GM12878 (cell line): Measurements from ENCODE around the gene VPS52. TPM values are rescaled to one million over a fixed set of nuclear protein-coding genes. Genes with fewer than 3 reads are reported as not detected.
A peak's percentile ranks its signal among the peaks of the same experiment; 100 is the strongest.

ENCODE experiments used
- ATAC-seq: fragments of 200-7000 bp; cut with Tn5 transposase; 3 replicates; pipeline ENCODE4 v1.9.1; 2020; ENCODE audit warnings: mild to moderate bottlenecking, moderate library complexity
- BruUV-seq: library from RNA; stranded (reverse); fragments of 400-500 nt; replicated peaks from 2 replicates; lab custom pipeline; 2021; lab: Mats Ljungman, UMichigan
- CTCF ChIA-PET: fragments of 300-600 bp; sonication (Branson Sonifier 250); formaldehyde crosslinking; extraction: SDS; loops from one replicate; lab custom pipeline; 2021; ENCODE audit warnings: inconsistent platforms; lab: Yijun Ruan, JAX
- POLR2A ChIA-PET: fragments of 350-600 bp; formaldehyde crosslinking; extraction: SDS; loops from one replicate; lab custom pipeline; 2021; ENCODE audit warnings: inconsistent platforms; lab: Charles Lee
- RAD21 ChIA-PET: fragments of 300-600 bp; sonication (Branson Sonifier 250); formaldehyde crosslinking; loops from one replicate; lab custom pipeline; 2023; ENCODE audit warnings: antibody characterized with exemption; ENCODE audit not compliant: unreplicated experiment; lab: Charles Lee
- SMC1A ChIA-PET: fragments of 300-600 bp; sonication (Branson Sonifier 250); formaldehyde crosslinking; loops from one replicate; lab custom pipeline; 2023; ENCODE audit not compliant: unreplicated experiment, uncharacterized antibody; lab: Charles Lee
- DNase-seq: peaks from one replicate; pipeline ENCODE4 v3.0.0-alpha.2; 2011; ENCODE audit warnings: low read depth, low spot score
- FAIRE-seq: peaks from 3 replicates; lab custom pipeline; 2011; peaks lifted over from hg19 to GRCh38; lab: Jason Lieb, UNC
- H2AFZ ChIP-seq: 2 replicates; pipeline ENCODE4 v1.6.0; 2011; ENCODE audit warnings: low read depth, low read length, control low read depth; ENCODE audit not compliant: control insufficient read depth
- H3K27ac ChIP-seq: 2 replicates; pipeline ENCODE4 v1.5.1; 2011; ENCODE audit warnings: control low read depth; ENCODE audit not compliant: control insufficient read depth, insufficient read depth
- H3K27me3 ChIP-seq, 2 experiments: replicated peaks in 1 of 2; 2 replicates each; pipeline versions ENCODE4 v1.6.0 to v1.6.1; 2011; ENCODE audit warnings: low read length in 1 of 2; ENCODE audit not compliant: control insufficient read depth in 2 of 2, insufficient read depth in 2 of 2
- H3K36me3 ChIP-seq, 2 experiments: 2 replicates each; pipeline ENCODE4 v1.5.1; 2011; ENCODE audit warnings: low read length in 1 of 2; ENCODE audit not compliant: control insufficient read depth in 2 of 2, insufficient read depth in 2 of 2
- H3K4me1 ChIP-seq: 2 replicates; pipeline ENCODE4 v1.6.1; 2011; ENCODE audit warnings: mild to moderate bottlenecking, low read length, moderate library complexity, mixed read lengths; ENCODE audit not compliant: control insufficient read depth, insufficient read depth
- H3K4me2 ChIP-seq: 2 replicates; pipeline ENCODE4 v1.6.0; 2011; ENCODE audit warnings: control low read depth; ENCODE audit not compliant: control insufficient read depth, insufficient read depth
- H3K4me3 ChIP-seq: fragments of 200-600 bp; sonication (generic); 2 replicates; pipeline ENCODE4 v1.5.1; 2016
- H3K79me2 ChIP-seq: 2 replicates; pipeline ENCODE4 v1.6.0; 2011; ENCODE audit warnings: low read length; ENCODE audit not compliant: control insufficient read depth, insufficient read depth
- H3K9ac ChIP-seq: 2 replicates; pipeline ENCODE4 v1.8.0; 2011; ENCODE audit warnings: low read length, control low read depth, mixed read lengths; ENCODE audit not compliant: control insufficient read depth, insufficient read depth
- H3K9me3 ChIP-seq: replicated peaks from 3 replicates; pipeline ENCODE4 v1.5.1; 2011; ENCODE audit warnings: mild to moderate bottlenecking, low read length; ENCODE audit not compliant: control insufficient read depth, insufficient read depth
- H4K20me1 ChIP-seq: 2 replicates; pipeline ENCODE4 v1.6.0; 2011; ENCODE audit not compliant: control insufficient read depth, insufficient read depth
- ETV6 ChIP-seq, 2 experiments: fragments of 450-650 bp in 1 of 2; IDR thresholded peaks in 1 of 2; conservative IDR thresholded peaks in 1 of 2; 2 replicates each; pipeline ENCODE4 v1.6.1; 2014; ENCODE audit warnings: antibody characterized with exemption in 1 of 2, borderline replicate concordance in 1 of 2, low read depth in 1 of 2, mild to moderate bottlenecking in 1 of 2, moderate library complexity in 1 of 2
- NR2C2 ChIP-seq: IDR thresholded peaks from 2 replicates; pipeline ENCODE4 v1.6.1; 2011; ENCODE audit warnings: borderline replicate concordance, low read depth; ENCODE audit not compliant: control insufficient read depth, insufficient read length
- SMARCA5 ChIP-seq: fragments of 450-650 bp; IDR thresholded peaks from 2 replicates; pipeline ENCODE4 v1.6.1; 2017; ENCODE audit warnings: mild to moderate bottlenecking
- SP1 ChIP-seq: IDR thresholded peaks from one replicate; pipeline ENCODE4 v1.6.1; 2011; ENCODE audit warnings: low read depth, low read length
- TCF7 ChIP-seq: IDR thresholded peaks from 2 replicates; pipeline ENCODE4 v1.6.1; 2014; ENCODE audit warnings: antibody characterized with exemption, borderline replicate concordance
- YY1 ChIP-seq: IDR thresholded peaks from 2 replicates; pipeline ENCODE4 v1.6.1; 2011; ENCODE audit warnings: low read depth, mild to moderate bottlenecking, low read length
- WGBS: methylation state at CpG from one replicate; pipeline ENCODE4 v1.1.6; 2016; ENCODE audit warnings: low lambda C conversion rate; ENCODE audit not compliant: insufficient replicate concordance, insufficient coverage; ENCODE audit errors: missing lambda C conversion rate; 5-methylcytosine and 5-hydroxymethylcytosine counted together
- in situ Hi-C: fragments of 300-500 bp; cut with MboI; formaldehyde crosslinking; loops from 9 replicates; pipeline ENCODE4 v1.14.3; 2018; ENCODE audit warnings: mixed read lengths
- intact Hi-C: fragments of 100-400 bp; cut with micrococcal nuclease; formaldehyde crosslinking; loops from one replicate; pipeline ENCODE4 v1.14.2; 2022; ENCODE audit not compliant: unreplicated experiment
- polyA plus RNA-seq, 11 experiments: library from polyadenylated mRNA; depleted of rRNA in 4 of 11; unstranded in 6 of 11; stranded (reverse) in 5 of 11; fragments of >200 nt; fragmentation: Nextera tagmentation in 4 of 11; fragmentation: Illumina TruSeq in 1 of 11; extraction: Ambion mirVana in 4 of 11; extraction: Trizol in 1 of 11; gene quantifications; 1 replicate in 1 of 11; 2 replicates in 10 of 11; pipeline versions ENCODE4 v1.2.1 to v1.2.3, GENCODE V29; 2011 to 2016; ENCODE audit warnings: inconsistent platforms in 2 of 11, missing spikeins in 2 of 11, low read depth in 1 of 11
- total RNA-seq, 4 experiments: library from RNA; depleted of rRNA in 3 of 4; stranded (reverse); fragments of >200 nt in 3 of 4; fragmentation: Illumina TruSeq in 1 of 4; extraction: Trizol in 1 of 4; gene quantifications; 2 replicates each; pipeline versions ENCODE4 v1.2.1 to v1.2.3, GENCODE V29; 2013 to 2021
- TF ChIP-seq, protein P1 (sequence below): fragments of 450-650 bp; IDR thresholded peaks from 2 replicates; pipeline ENCODE4 v1.6.1; 2017; ENCODE audit warnings: mild to moderate bottlenecking, moderate library complexity

VPS52 gene
- total and polyA plus RNA-seq, 10 of the 15 experiments (the other 5 are each of a cell fraction or from before 2014, with no cell fraction given), result 11.3 to 52.7 (median 36.7) TPM

DNA sequence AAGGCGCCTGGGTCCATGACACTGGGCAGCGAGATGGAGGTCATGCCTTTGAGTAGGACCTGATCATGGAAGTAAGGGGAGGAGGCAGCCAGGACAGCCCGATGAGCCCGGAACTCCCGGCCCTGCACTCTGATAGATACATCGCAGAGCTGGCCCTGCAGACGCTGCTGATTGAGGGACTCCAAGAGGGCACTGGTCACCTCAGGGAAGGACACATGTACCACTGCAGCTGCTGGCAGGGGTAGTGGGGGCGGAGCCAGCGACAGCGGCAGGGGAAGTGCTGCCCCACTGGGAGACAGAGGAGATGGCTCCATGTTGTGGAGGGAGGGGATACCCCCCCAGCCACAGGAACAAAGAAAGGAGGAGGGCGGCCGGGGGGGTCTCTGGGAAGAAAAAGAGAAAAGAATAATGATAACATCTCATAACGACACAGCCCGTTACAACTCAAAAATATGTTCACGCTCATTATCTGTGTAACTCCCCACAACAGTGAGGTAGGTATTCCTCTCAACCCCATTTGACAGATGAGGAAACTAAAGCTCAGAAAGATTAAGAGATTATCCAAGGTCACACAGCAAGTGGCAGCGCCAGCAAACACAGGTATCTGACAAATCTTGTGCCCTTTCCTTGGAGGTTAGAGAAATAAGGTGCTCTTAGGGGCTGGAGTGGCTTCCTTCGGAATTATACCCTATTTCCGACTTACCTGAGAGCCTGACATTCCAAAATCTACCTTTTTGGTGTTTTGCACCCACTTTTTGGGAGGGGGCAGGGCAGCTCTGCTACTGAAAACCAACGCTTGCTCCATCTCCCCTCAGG lies 45.1 kb upstream of the VPS52 start:
- no peaks in the 10 kb centered on the region for H3K9me3 ChIP-seq
- in situ Hi-C loops, result no loop called here
- POLR2A ChIA-PET, result interaction anchor here (0.5 to 2.0 kb wide), 7 partner anchors 16 to 109 kb away, joined by 3 to 12 read pairs (median 7); partner anchors contain the start of genes B3GALT4, RGL2, RPS18 and VPS52
- no TSS peak for BruUV-seq
- no peak overlapping the region for H3K27ac ChIP-seq
- no peak overlapping the region for H3K9ac ChIP-seq
- H2AFZ ChIP-seq, result no peak overlapping the region
- peak overlapping the region; percentile 38; the same call in 1 of the 2 replicates for H3K4me3 ChIP-seq
- peaks cover 12 to 16% of the 10 kb centered on the region in 2 experiments; a peak in 3 of 4 replicates for H3K36me3 ChIP-seq
- no peak for FAIRE-seq
- H4K20me1 ChIP-seq, result 0 out of 2 replicates have a peak, but pooled peaks cover 3% of the 10 kb centered on the region
- intact Hi-C loops, result loop anchor here (5.0 kb wide), 1 partner anchor 100 kb away; the partner anchor contains the start of gene CUTA
- WGBS, result 83% methylated on average over 18 of the region's 19 CpGs
- H3K79me2 ChIP-seq, result peaks cover 55% of the 10 kb centered on the region
- SMC1A ChIA-PET, result interaction anchor here (1.3 to 1.5 kb wide), 2 partner anchors 28 kb away, joined by 4 to 13 read pairs; partner anchors contain the start of genes PFDN6 and WDR46
- ATAC-seq, result no peak
- H3K4me2 ChIP-seq, result peak overlapping the region; percentile 75
- TF ChIP-seq SP1 (no peak), TCF7 (no peak), NR2C2 (no peak), ETV6 (conservative IDR thresholded peaks at IDR 0.05 in 1 of 2, IDR thresholded peaks at IDR 0.05 in 1 of 2; ENCODE audit: borderline replicate concordance in 1 of 2, low read depth in 1 of 2) (no peak), YY1 (no peak), SMARCA5 (0 out of 2 replicates have a peak, but pooled peaks have one; percentile 20)
- TF ChIP-seq, protein P1, sequence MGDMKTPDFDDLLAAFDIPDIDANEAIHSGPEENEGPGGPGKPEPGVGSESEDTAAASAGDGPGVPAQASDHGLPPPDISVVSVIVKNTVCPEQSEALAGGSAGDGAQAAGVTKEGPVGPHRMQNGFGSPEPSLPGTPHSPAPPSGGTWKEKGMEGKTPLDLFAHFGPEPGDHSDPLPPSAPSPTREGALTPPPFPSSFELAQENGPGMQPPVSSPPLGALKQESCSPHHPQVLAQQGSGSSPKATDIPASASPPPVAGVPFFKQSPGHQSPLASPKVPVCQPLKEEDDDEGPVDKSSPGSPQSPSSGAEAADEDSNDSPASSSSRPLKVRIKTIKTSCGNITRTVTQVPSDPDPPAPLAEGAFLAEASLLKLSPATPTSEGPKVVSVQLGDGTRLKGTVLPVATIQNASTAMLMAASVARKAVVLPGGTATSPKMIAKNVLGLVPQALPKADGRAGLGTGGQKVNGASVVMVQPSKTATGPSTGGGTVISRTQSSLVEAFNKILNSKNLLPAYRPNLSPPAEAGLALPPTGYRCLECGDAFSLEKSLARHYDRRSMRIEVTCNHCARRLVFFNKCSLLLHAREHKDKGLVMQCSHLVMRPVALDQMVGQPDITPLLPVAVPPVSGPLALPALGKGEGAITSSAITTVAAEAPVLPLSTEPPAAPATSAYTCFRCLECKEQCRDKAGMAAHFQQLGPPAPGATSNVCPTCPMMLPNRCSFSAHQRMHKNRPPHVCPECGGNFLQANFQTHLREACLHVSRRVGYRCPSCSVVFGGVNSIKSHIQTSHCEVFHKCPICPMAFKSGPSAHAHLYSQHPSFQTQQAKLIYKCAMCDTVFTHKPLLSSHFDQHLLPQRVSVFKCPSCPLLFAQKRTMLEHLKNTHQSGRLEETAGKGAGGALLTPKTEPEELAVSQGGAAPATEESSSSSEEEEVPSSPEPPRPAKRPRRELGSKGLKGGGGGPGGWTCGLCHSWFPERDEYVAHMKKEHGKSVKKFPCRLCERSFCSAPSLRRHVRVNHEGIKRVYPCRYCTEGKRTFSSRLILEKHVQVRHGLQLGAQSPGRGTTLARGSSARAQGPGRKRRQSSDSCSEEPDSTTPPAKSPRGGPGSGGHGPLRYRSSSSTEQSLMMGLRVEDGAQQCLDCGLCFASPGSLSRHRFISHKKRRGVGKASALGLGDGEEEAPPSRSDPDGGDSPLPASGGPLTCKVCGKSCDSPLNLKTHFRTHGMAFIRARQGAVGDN, result no peak
- no peaks in the 10 kb centered on the region for H3K27me3 ChIP-seq
- no peak for DNase-seq
- RAD21 ChIA-PET, result interaction anchor here (1.0 to 2.8 kb wide), 6 partner anchors 9 to 254 kb away, joined by 3 to 22 read pairs (median 5); partner anchors contain the start of gene B3GALT4
- CTCF ChIA-PET, result interaction anchor here (1.3 to 2.7 kb wide), 3 partner anchors 28 to 108 kb away, joined by 4 to 19 read pairs (median 6); partner anchors contain the start of gene RING1
- H3K4me1 ChIP-seq, result peaks cover 35% of the 10 kb centered on the region
